Activated T-helper 1 cell treated with anti-CD3 and anti-CD28 coated beads, Interleukin-12 subunit alpha, Interleukin-12 subunit beta, Interleukin-2, Interleukin-4 antibody, amounts not matched to agents 30 ng/mL and 10 ng/mL and 1 ng/mL, durations not matched to agents 14 hours and 24 hours and 36 hours (primary cell): ENCODE data around the gene ZC3H12C. TPM values are rescaled to one million over a fixed set of nuclear protein-coding genes. Genes with fewer than 3 reads are reported as not detected.
"Not testable (repeated sequence)": the region's sequence is repeated elsewhere in the genome, so short reads cannot be mapped to it uniquely, and the experiment has no call there.

Source experiments
- DNase-seq: peaks from one replicate; pipeline ENCODE4 v3.0.0; 2021; ENCODE audit warnings: low spot score
- H3K27ac Mint-ChIP-seq: one replicate; pipeline ENCODE4 v1.8.0; 2021; ENCODE audit warnings: mild to moderate bottlenecking, mixed read lengths
- H3K27me3 Mint-ChIP-seq: one replicate; pipeline ENCODE4 v1.8.0; 2022; ENCODE audit warnings: mild to moderate bottlenecking, moderate library complexity, mixed read lengths; ENCODE audit not compliant: insufficient read depth
- H3K36me3 Mint-ChIP-seq: one replicate; pipeline ENCODE4 v1.8.0; 2021; ENCODE audit warnings: low read depth, mixed read lengths
- H3K4me1 Mint-ChIP-seq: one replicate; pipeline ENCODE4 v1.8.0; 2021; ENCODE audit warnings: low read depth, mixed read lengths
- H3K4me3 Mint-ChIP-seq: one replicate; pipeline ENCODE4 v1.8.0; 2021; ENCODE audit warnings: mild to moderate bottlenecking, moderate library complexity, mixed read lengths
- H3K9me3 Mint-ChIP-seq: one replicate; pipeline ENCODE4 v1.8.0; 2021; ENCODE audit warnings: mixed read lengths
- intact Hi-C: fragments of 100-400 bp; cut with micrococcal nuclease; formaldehyde crosslinking; loops from one replicate; pipeline ENCODE4 v1.15.1; 2024
- total RNA-seq: library from RNA; stranded (reverse); gene quantifications from 2 replicates; pipeline ENCODE4 v1.2.3, GENCODE V29; 2022

ZC3H12C gene
- total RNA-seq, 1 donor from 2014 or later, result 5.7 TPM

GRCh38 chr11:110208678-110209312 lies 115.6 kb downstream of the ZC3H12C start:
- H3K9me3 Mint-ChIP-seq, H3K4me1 Mint-ChIP-seq, intact Hi-C loops, H3K36me3 Mint-ChIP-seq, H3K27me3 Mint-ChIP-seq: not testable (repeated sequence)
- peak; percentile 16 for DNase-seq
- Mint-ChIP-seq H3K27ac (peak overlapping the region; percentile 29), H3K4me3 (peak overlapping the region; percentile 73)

GRCh38 chr11:110209313-110209694 lies 116.1 kb downstream of the ZC3H12C start:
- H3K27me3 Mint-ChIP-seq, H3K27ac Mint-ChIP-seq, H3K4me1 Mint-ChIP-seq, H3K36me3 Mint-ChIP-seq, H3K9me3 Mint-ChIP-seq, DNase-seq, intact Hi-C loops: not testable (repeated sequence)
- peak overlapping the region; percentile 73 for H3K4me3 Mint-ChIP-seq

GRCh38 chr11:110217223-110217877 lies 124.2 kb downstream of the ZC3H12C start:
- intact Hi-C loops, result loop anchor here (5.0 kb wide), 1 partner anchor 35 kb away; no protein-coding TSS in a partner anchor
- Mint-ChIP-seq H3K9me3 (peaks cover 5% of the 10 kb centered on the region), H3K4me3 (no peak overlapping the region), H3K27ac (no peak overlapping the region), H3K4me1 (no peaks in the 10 kb centered on the region), H3K36me3 (peaks cover 21% of the 10 kb centered on the region), H3K27me3 (no peaks in the 10 kb centered on the region)
- no peak for DNase-seq

GRCh38 chr11:110217936-110218335 lies 124.7 kb downstream of the ZC3H12C start:
- no peak for DNase-seq
- Mint-ChIP-seq H3K4me1 (no peaks in the 10 kb centered on the region), H3K9me3 (peaks cover 5% of the 10 kb centered on the region), H3K27me3 (no peaks in the 10 kb centered on the region), H3K4me3 (no peak overlapping the region), H3K27ac (no peak overlapping the region), H3K36me3 (peaks cover 21% of the 10 kb centered on the region)
- intact Hi-C loops, result loop anchor here (5.0 kb wide), 1 partner anchor 34 kb away; no protein-coding TSS in a partner anchor

GRCh38 chr11:110219006-110219785 lies 126.0 kb downstream of the ZC3H12C start:
- Mint-ChIP-seq H3K27ac (no peak overlapping the region), H3K36me3 (peaks cover 21% of the 10 kb centered on the region), H3K4me3 (no peak overlapping the region), H3K4me1 (no peaks in the 10 kb centered on the region), H3K27me3 (no peaks in the 10 kb centered on the region), H3K9me3 (peaks cover 5% of the 10 kb centered on the region)
- DNase-seq, result no peak
- intact Hi-C loops, result loop anchor here (5.0 kb wide), 1 partner anchor 33 kb away; no protein-coding TSS in a partner anchor

Other genes starting within 250 kb of the ZC3H12C start
- 94.6 and 98.9 TPM in 2 replicates for gene RDX, start 203.2 kb downstream of the ZC3H12C start, total RNA-seq